K562 (cell line): ENCODE measurements around the gene LRRC25. TPM values are rescaled to one million over a fixed set of nuclear protein-coding genes. Genes with fewer than 3 reads are reported as not detected.

Experiments
- CCNT2 ChIP-seq: IDR thresholded peaks from 2 replicates; pipeline ENCODE4 v1.6.1; 2011; ENCODE audit warnings: borderline replicate concordance, low read depth, mild to moderate bottlenecking, moderate library complexity, mixed read lengths, low read length; ENCODE audit not compliant: insufficient read length; ENCODE audit errors: extremely low read depth
- CXXC5 ChIP-seq: fragments of 250-450 bp; sonication (Bioruptor Pico); IDR thresholded peaks from 2 replicates; pipeline ENCODE4 v1.8.0; 2022; ENCODE audit warnings: inconsistent platforms, mild to moderate bottlenecking, moderate library complexity
- ERF ChIP-seq: fragments of 450-650 bp; formaldehyde crosslinking; IDR thresholded peaks from 2 replicates; pipeline ENCODE4 v1.4.0; 2020; ENCODE audit warnings: mild to moderate bottlenecking, mixed read lengths
- FUS ChIP-seq: fragments of 200-400 bp; formaldehyde crosslinking; optimal IDR thresholded peaks from 2 replicates; pipeline ENCODE3; 2017; ENCODE audit warnings: low read depth, low read length
- GATAD2A ChIP-seq: fragments of 450-650 bp; IDR thresholded peaks from 2 replicates; pipeline ENCODE4 v1.6.1; 2017
- GATAD2B ChIP-seq: fragments of 450-650 bp; IDR thresholded peaks from 2 replicates; pipeline ENCODE4 v1.6.1; 2017; ENCODE audit warnings: mild to moderate bottlenecking, borderline replicate concordance
- HDAC1 ChIP-seq, 2 experiments: fragments of 450-650 bp; IDR thresholded peaks; 2 replicates each; pipeline ENCODE4 v1.6.1; 2016 to 2017; ENCODE audit warnings: inconsistent platforms in 1 of 2, mild to moderate bottlenecking in 1 of 2, moderate library complexity in 1 of 2
- MGA ChIP-seq: fragments of 450-650 bp; IDR thresholded peaks from 2 replicates; pipeline ENCODE4 v1.6.1; 2016; ENCODE audit warnings: mild to moderate bottlenecking, moderate library complexity
- NONO ChIP-seq, 2 experiments: fragments of 200-400 bp in 1 of 2; fragments of 450-650 bp in 1 of 2; formaldehyde crosslinking in 1 of 2; IDR thresholded peaks; 2 replicates each; pipeline ENCODE4 v1.6.1; 2017; ENCODE audit warnings: low read depth in 2 of 2, mild to moderate bottlenecking in 2 of 2, moderate library complexity in 2 of 2, low read length in 1 of 2
- NRF1 ChIP-seq, 2 experiments: fragments of 450-650 bp; IDR thresholded peaks in 1 of 2; conservative IDR thresholded peaks in 1 of 2; 2 replicates each; pipeline ENCODE4 v1.6.1; 2014; ENCODE audit warnings: mild to moderate bottlenecking in 2 of 2
- SIN3A ChIP-seq, 2 experiments: fragments of 150-350 bp in 1 of 2; IDR thresholded peaks; 2 replicates each; pipeline ENCODE4 v1.6.1; 2011 to 2016; ENCODE audit warnings: borderline replicate concordance in 2 of 2, low read depth in 2 of 2, low read length in 2 of 2, mild to moderate bottlenecking in 2 of 2, moderate library complexity in 2 of 2; ENCODE audit not compliant: control insufficient read depth in 1 of 2
- TBP ChIP-seq: optimal IDR thresholded peaks from 2 replicates; pipeline ENCODE3; 2011; ENCODE audit warnings: low read depth, low read length, improper control_type of control experiment
- TFAP4 ChIP-seq: sonication (generic); formaldehyde crosslinking; IDR thresholded peaks from 2 replicates; pipeline ENCODE4 v1.8.0; 2022; ENCODE audit warnings: missing genetic modification reagents, mild to moderate bottlenecking, moderate library complexity, borderline replicate concordance
- ZBED1 ChIP-seq: IDR thresholded peaks from 2 replicates; pipeline ENCODE4 v1.6.1; 2014
- ZFPM2 ChIP-seq: fragments of 250-450 bp; sonication (Bioruptor Pico); IDR thresholded peaks from 2 replicates; pipeline ENCODE4 v1.5.1; 2022; ENCODE audit warnings: mild to moderate bottlenecking
- polyA plus RNA-seq, 8 experiments: library from polyadenylated mRNA; depleted of rRNA in 4 of 8; stranded (reverse) in 5 of 8; unstranded in 3 of 8; fragments of >200 nt; fragmentation: Nextera tagmentation in 2 of 8; fragmentation: Illumina TruSeq in 1 of 8; extraction: Ambion mirVana in 2 of 8; extraction: Trizol in 1 of 8; gene quantifications; 2 replicates each; pipeline versions ENCODE4 v1.2.1 to v1.2.3, GENCODE V29; 2011 to 2014; ENCODE audit warnings: inconsistent platforms in 1 of 8, missing spikeins in 1 of 8
- total RNA-seq, 7 experiments: library from RNA; depleted of rRNA in 6 of 7; stranded (reverse); fragments of >200 nt in 6 of 7; fragmentation: Illumina TruSeq in 2 of 7; extraction: Trizol in 2 of 7; gene quantifications; 2 replicates each; pipeline versions ENCODE4 v1.2.1 to v1.2.3, GENCODE V29; 2011 to 2021; ENCODE audit warnings: low replicate concordance in 1 of 7

The LRRC25 gene
- total and polyA plus RNA-seq, 9 of the 15 experiments (the other 6 are each of a cell fraction or from before 2014, with no cell fraction given), result 0.07 to 0.36 (median 0.10) TPM; not detected in 3

- TF ChIP-seq SIN3A (IDR thresholded peaks at IDR 0.05; ENCODE audit: borderline replicate concordance in 2 of 2, control insufficient read depth in 1 of 2, low read depth in 2 of 2, low read length in 2 of 2), result peak; percentile 50 to 75; a peak in 3 of 4 replicates
- no peak for TF ChIP-seq ZFPM2
- no peak for TF ChIP-seq GATAD2B
- TF ChIP-seq ZBED1, result no peak
- TF ChIP-seq TFAP4 (CRISPR knock-in tag), result 0 out of 2 replicates have a peak, but pooled peaks have one; percentile 20
- peak; percentile 14 for TF ChIP-seq CCNT2
- TF ChIP-seq NONO (IDR thresholded peaks at IDR 0.05; ENCODE audit: low read depth in 2 of 2, low read length in 1 of 2), result peak in 1 of 2 experiments; percentile 78; a peak in 1 of 4 replicates
- TF ChIP-seq TBP, result peak; percentile 24
- peak; percentile 48 for TF ChIP-seq CXXC5 (CRISPR knock-in tag)
- peak; percentile 58 for TF ChIP-seq MGA
- no peak for TF ChIP-seq GATAD2A
- peak; percentile 78 to 81 for TF ChIP-seq NRF1 (conservative IDR thresholded peaks at IDR 0.05 in 1 of 2, IDR thresholded peaks at IDR 0.05 in 1 of 2)
- peak in 1 of 2 experiments; percentile 93; a peak in 2 of 4 replicates for TF ChIP-seq HDAC1 (IDR thresholded peaks at IDR 0.05)
- TF ChIP-seq FUS, result peak; percentile 18
- peak; percentile 74; the same call in 1 of the 2 replicates for TF ChIP-seq ERF (CRISPR knock-in tag)
Measured at GRCh38 chr19:18436671-18437490, 39.5 kb upstream of the LRRC25 start (continued).
